Right forelimb (tissue), 1 donor: ENCODE measurements around the gene PYCARD.
"Not testable (repeated sequence)": the region's sequence is repeated elsewhere in the genome, so short reads cannot be mapped to it uniquely, and the experiment has no call there.

Experiments used
- DNase-seq: peaks from one replicate; pipeline ENCODE4 v3.0.0-alpha.2; 2018

The PYCARD gene

DNA sequence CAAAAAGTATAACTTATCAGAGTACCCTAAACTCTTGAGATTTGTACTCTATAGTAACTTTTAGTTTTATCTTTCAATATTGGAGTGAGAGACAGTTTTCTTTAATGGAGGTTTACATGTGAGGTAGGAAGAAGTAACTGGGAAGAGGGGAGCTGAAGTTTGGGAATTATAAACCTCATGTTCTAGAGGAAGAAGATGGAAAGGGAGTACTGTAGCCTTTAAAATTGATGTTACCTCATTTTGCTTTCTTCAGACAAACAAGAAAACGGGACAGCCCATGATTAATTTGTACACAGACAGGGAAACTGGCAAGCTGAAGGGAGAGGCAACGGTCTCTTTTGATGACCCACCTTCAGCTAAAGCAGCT is 13.2 kb downstream of the PYCARD start:
- no peak for DNase-seq

DNA sequence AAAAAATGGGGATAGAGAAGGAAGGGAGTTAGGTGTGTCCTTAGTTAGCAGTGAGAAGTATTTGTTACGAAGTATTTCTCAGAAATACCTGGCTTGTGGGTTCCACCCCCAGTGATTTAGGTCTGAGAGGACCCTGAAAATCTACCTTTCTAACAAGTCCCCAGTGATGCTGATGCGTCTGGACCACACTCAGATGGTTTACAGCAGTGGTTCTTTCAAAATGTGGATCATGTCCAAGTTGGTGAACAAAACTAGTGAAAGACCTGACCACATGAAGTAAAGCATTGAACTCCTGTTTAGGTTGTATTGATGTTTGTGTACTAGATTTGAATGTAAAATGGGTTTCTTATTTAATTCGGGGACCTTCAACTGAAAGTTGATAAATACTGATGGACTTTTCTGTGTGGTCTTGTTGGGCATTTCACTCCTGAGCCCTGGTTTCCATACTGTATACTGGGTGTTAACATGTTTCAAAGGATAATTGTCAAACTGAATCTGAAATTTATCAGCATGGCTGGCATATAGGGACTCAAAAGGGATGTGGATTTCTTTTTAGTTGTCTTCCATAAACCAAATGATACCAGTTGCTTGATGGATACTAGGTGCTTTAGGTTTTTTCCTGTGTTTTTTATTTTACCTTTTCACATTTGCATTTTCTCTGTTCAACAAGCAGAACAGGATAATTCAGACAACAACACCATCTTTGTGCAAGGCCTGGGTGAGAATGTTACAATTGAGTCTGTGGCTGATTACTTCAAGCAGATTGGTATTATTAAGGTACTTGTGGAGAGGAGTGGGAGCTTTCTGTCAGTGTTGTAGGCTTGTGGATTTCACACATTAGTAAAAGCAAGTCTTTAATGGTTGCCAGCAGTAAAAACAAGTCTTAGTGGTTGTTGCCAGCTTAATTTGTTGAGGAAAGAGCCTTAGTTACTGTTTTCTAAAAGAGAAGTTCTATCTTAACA is 13.8 kb downstream of the PYCARD start:
- DNase-seq = no peak

DNA sequence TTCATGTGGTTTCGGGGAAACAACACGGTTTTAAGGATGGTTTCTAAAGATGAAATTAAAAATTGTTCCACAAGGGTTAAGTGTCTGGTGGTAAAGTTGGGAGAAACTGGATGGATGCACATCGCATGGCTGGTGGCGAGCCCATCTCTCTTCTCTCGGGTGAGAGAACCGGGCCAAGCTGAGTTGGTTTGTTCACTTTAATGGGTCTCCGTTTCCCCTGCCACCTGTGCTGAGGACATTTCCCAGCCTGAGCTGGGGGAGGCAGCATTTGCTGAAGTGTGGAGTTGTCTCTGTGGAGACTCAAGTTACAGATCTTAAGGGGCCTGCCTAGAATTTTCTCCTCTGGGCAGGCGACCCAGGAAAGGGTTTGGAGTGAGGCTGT is 14.8 kb downstream of the PYCARD start:
- no peak for DNase-seq

DNA sequence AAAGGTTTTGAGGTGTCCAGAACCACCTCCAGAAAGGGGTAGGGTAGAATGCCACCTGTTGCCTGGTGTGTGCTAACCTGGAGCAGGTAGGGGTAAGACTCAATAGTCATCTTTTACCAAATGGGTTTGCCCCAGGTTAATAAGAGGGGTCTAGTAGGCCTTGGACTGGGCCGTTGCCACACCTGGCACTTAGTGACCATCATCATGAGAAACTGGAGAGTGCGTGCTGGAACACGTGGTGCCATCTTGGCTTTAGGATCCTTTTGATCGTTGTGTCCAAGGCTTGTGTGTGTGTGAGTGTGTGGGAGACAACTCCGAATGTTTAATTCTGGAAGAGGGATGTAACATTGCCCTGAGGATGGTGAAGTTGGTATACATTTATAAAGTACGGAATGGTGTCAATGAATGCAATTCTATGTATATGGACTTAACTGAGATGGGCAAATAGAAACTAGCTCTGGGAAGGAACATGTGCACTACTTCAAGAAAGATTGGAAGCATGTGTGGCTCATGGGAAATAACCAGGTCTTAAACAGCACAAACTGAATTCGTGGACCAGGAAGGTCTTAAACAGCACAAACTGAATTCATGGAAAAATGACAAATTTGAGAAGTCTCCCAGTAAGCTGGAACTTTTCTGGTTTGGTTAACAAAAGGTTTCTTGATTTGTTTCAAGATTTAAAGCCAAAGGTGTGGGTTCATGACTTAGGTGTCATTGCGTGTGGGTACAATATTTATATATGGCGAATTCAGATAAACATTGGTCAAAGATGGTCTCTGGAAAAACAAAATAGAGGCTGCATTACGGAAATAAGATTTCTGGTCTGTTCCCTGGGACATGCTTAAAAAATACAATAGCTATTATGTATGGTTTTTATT is 15.4 kb downstream of the PYCARD start:
- no peak for DNase-seq

DNA sequence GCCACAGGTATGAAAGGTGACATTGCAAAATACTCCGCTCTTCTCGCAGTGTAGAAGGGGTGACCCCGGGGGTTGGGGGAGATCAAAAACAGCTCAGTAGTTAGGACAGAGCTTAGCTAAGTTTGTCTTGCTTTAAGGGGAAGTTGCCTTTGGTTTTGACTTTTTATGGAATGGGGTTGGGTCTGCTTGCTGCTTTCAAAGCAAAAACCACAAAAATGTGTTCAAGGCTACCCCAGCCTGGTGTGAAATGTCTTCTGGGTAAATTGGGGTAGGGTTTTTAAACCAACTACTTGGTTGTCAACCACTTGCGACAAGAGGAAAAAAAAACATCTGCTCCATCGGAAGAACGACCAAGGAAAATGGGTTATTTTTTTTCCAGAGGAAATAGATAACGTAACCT is 16.4 kb downstream of the PYCARD start:
- DNase-seq = no peak

DNA sequence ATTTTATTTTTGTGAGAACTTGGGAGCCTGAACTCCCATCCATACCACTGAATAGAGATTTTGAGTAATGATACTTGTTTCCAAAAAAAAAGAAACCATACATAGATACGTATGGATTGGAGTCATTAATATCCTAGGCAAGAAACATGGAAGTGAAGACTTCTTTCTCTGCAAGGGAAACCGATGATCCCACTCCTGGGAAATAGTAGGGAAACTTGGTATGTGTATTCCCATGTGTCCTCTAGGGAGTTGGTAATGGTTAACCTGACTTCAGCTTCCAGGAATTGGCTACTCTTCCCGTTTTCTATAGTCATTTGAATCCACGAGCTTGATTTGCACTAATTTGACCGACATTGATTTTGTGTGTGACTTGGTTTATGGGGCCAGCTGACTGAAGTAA is 17.2 kb downstream of the PYCARD start:
- no peak for DNase-seq

DNA sequence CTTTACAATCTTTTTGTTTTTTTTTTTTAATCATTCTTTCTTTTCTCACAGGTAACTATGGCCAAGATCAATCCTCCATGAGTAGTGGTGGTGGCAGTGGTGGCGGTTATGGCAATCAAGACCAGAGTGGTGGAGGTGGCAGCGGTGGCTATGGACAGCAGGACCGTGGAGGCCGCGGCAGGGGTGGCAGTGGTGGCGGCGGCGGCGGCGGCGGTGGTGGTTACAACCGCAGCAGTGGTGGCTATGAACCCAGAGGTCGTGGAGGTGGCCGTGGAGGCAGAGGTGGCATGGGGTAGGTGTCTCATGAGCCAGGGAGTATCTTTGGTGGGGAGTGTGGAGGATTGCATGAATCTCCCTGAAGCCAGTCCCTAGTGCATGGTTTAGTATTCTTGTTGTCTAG is 17.7 kb downstream of the PYCARD start:
- DNase-seq = no peak

DNA sequence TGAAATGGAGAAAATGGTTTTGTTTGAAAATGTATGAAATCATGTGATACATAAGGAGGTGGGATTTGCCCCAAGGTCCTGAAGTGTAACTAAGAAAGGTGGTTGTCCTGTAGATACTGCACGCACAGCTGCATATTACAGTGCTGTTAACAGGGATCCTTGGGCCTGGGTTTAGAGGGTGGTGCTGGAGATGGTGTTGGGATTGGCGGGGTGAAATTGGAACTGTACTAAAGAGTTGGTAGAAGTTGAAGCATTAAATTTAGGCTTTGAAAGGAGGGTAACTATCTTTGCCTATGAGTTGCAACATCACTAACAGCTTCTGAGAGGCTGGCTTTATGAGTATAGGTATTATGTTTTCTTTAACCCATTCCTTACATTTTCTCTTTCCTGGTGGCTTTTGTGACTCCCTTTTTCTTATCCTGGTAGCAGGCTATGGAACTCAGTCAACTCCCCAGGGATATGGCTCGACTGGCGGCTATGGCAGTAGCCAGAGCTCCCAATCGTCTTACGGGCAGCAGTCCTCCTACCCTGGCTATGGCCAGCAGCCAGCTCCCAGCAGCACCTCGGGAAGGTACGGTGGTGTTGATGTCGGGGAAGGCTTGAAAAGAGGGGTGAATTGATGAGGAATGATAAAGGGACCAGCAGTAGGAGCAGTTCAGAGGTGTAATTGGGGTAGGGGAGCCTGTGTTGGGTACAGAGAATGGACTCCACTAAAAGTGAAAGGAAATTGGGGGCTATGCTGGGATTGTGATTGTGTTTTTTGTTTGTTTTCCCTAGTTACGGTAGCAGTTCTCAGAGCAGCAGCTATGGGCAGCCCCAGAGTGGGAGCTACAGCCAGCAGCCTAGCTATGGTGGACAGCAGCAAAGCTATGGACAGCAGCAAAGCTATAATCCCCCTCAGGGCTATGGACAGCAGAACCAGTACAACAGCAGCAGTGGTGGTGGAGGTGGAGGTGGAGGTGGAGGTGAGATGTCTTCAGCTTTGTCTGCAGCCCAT is 18.8 kb downstream of the PYCARD start:
- DNase-seq = no peak

DNA sequence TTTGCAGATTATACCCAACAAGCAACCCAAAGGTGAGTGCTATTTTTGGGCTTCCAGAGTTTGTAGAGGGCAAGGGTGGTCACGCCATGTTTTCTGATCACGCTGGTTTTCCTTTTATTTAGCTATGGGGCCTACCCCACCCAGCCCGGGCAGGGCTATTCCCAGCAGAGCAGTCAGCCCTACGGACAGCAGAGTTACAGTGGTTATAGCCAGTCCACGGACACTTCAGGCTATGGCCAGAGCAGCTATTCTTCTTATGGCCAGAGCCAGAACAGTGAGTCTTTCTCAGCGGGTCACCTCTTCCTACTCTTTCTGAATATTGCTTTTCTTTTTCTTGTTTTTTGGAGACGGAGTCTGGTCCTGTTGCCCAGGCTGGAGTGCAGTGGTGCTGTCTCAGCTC is 20.2 kb downstream of the PYCARD start:
- no peak for DNase-seq

DNA sequence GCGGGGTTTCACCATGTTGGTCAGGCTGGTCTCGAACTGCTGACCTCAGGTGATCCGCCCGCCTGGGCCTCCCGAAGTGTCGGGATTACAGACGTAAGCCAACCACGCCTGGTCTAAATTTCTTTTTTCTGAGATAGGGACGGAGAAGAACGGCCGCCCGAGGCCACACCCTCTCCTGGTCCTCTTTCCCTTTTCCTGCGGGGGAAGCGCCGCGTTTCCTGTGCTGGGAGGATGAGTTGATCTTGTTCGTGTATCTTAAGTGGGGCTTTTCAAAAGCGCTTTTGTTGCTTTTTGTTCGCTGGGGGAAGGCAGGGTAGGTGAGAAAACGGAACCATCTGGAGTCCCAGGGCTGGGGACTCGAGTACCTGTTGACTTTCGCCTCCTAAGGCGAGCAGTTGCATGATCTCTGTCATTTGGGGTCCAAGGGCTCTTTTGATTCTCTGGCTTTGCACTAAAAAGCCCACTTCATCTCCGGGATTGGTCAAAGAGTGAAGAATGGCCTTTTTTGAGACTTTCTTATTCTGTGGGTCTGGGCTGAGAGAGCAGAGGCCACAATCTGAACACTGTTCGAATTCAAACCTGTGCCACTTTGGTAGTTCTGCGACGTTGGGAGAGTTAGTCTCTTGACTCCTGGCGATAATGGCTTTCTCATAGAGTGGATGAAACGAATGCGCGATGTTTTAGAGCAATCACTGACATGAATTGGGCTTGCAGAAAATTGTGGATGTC is 21.3 kb downstream of the PYCARD start:
- DNase-seq = peak; percentile 54

DNA sequence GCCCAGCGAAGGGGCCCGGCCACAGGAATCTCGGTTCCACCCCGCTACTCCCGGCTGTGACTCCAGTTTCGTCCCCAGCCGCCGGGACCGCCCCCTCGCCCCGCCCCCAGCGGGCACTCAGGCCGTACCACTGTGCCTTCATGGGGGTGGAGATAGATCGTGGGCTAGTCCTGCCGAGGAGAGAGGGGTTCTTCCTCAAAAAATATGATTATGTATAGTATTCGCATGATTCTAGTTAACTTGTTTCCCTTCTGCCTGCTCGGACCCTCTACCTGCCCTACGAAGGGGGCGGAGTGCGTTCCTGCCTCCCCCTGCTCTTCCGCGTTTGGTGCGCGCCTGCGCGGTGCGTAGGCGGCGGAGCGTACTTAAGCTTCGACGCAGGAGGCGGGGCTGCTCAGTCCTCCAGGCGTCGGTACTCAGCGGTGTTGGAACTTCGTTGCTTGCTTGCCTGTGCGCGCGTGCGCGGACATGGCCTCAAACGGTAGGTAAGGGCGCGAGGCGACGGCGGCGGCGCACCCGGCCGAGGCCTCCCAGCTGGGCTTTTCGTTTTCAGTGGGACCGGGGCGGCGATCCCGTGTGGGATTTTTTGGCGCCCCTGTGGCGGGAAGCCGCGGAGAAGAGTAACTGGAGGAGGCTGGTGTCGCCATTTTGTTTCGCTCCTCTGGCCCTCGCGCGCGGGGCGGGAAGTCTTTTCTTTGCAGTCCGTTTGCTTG is 22.7 kb downstream of the PYCARD start, which contains the start of gene FUS:
Gene FUS, plus strand, starts transcription at position 393 of the 713 bp plus-strand sequence. Its CDS starts 76 bp downstream, at position 469.
- peak; percentile 96 for DNase-seq

DNA sequence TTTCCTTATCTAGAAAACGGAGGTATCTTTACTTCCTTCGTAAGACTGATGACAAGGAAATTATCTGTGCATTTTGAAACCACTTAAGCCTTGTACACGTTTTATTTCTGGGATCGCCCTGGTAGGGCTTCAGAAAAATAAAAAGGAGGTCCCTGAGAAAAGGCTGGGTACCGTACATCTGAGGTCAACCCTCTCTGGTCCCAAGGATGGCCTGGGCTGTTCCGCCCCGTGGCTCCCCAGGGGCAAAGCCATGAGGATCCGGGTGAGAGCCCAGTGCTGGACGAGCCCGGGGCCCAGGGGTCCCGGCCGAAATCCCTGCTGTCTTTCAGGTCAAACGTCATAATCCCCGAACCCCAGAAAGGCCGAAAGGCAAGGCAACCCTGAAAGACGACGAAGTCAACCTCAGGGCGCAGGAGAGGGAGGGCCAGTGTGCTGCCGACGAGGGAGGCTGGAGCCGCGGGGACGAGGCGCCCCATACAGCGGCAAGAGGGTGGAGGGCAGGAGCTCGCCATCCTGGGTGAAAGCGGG is 23.3 kb downstream of the PYCARD start:
- DNase-seq = no peak

DNA sequence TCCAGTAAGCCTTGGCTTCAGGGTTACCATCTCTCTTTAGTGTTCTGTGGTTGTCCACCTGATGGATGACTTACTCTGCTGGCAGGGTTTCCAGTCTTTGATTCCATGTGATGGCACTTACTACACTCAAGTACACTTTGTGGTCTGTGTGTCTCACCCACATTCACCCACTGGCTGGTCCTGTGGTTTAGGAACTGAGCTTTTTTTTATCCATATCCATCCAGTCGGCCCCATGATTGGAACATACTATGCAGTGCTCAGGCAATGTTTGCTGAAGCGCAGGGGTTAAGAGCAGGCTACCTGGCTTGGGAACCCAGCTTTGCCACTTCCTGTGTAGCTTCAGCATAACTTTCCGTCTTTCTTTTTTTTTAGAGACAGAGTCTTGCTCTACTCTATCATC is 25.4 kb downstream of the PYCARD start:
- DNase-seq = no peak

DNA sequence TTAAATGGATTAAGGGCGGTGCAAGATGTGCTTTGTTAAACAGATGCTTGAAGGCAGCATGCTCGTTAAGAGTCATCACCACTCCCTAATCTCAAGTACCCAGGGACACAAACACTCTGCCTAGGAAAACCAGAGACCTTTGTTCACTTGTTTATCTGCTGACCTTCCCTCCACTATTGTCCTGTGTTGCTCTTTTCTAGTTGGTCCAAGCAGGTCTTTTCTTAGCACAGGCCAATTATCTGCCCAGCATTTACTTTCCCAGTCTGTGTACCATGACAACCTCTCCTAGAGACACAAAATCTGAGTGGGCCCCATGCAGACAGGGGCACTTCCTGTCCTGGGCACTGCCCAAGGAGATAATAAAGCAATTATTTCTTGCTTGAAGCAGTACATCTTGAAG is 32.5 kb downstream of the PYCARD start:
- not testable (repeated sequence) for DNase-seq

DNA sequence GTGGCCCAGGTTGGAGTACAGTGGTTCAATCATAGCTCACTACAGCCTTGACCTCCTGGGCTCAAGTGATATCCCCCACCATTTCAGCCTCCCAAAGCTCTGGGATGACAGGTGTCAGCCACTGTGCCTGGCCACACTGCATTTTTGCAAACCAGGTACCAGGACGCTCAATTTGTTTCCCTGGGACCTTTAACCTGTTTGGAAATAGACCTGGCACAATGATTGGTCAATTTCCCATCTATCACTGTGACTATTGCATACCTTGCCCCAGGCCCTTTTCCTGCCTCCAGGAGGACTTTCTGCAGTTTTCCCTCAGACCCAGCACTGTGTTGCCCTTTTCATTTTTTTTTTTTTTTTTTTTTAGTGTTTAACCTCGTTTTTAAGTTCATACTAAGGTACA is 33.7 kb downstream of the PYCARD start:
- DNase-seq = no peak

DNA sequence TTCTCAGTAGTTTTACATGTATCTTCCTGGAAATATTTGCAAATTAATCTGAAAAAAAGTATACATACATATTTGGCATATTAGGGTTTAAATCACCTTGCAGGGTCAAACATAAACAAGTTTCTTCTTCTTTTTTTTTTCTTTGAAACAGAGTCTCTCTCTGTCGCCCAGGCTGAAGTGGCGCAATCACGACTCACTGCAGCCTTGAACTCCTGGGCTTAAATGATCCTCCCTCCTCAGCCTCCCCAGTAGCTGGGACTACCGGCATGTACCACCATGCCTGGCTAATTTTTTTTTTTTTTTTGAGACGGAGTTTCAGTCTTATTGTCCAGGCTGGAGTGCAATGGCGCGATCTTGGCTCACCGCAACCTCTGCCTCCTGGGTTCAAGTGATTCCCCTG is 35.2 kb downstream of the PYCARD start:
- DNase-seq = no peak

DNA sequence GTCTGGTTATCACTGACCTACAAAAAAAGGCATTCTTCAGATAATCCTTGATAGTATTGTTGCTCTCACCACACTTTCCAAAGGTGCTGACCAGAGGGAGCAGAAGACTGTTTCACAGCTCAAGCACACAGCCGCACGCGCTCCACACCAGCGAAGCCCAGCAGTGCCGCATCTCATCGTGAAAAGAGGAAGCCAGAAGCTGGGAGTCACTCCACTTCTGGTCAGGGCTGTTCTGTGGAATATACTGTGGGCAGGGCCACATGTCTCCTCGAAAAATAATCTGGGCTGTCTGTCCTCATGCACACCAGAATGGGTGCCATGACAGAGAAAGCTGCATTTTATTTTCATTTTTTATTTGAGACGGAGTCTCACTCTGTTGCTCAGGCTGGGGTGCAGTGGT is 45.4 kb downstream of the PYCARD start:
- DNase-seq = no peak
